HG03558 (cell line): ENCODE data around the gene SERPINA5.

Experiments
- ATAC-seq: cut with Tn5 transposase; IDR thresholded peaks from one replicate; pipeline ENCODE4 v1.9.1; 2021; ENCODE audit warnings: moderate number of reproducible peaks; ENCODE audit not compliant: unreplicated experiment; ENCODE audit errors: extremely low read depth

Gene SERPINA5

DNA sequence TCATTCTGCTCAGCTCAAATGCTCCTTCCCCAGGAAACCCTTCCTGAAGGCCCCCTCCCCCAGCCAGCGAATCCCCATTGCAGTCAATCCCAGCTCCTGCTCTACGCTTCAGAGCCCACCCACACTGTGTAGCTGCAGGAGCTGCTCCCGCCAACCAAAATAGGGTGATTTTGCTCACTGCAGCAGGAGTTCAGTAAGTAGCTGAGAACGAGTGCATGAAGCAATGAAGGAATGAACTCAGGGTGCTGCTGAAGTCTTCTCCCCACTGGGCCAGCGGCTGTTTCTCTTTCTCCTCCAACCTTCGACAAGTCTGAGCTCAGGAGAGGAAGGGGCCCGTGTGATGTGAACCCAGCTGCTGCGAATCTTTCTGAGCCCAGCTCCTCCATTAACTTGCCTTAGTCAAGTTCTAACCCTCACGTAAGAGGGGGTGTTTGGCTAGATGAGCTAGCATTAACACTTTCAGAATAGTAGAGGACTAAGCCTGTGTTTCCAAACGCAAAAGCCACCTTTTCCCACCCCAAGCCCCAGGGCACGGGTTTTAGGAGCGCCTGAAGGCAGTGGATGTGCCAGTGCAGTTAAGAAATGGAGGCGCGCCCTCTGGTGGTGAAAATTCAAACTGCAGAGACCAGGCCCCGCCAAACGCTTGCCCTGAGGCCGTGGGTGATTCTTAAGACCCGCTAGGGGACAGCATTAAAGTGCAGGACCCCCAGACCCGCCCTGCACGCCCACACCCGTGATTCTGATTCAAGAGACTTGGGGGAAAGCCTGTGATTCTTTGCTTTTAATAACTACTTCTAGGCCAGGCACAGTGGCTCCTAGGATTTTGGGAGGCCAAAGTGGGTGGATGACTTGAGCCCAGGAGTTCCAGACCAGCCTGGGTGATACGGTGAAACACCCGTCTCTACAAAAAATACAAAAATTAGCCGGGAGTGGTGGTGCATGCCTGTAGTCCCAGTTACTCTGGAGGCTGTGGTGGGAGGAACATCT, 31.9 kb upstream of the SERPINA5 start:
- peak; percentile 52 for ATAC-seq

GRCh38 chr14:94550041-94550440, 31.2 kb upstream of the SERPINA5 start:
- no peak for ATAC-seq

DNA sequence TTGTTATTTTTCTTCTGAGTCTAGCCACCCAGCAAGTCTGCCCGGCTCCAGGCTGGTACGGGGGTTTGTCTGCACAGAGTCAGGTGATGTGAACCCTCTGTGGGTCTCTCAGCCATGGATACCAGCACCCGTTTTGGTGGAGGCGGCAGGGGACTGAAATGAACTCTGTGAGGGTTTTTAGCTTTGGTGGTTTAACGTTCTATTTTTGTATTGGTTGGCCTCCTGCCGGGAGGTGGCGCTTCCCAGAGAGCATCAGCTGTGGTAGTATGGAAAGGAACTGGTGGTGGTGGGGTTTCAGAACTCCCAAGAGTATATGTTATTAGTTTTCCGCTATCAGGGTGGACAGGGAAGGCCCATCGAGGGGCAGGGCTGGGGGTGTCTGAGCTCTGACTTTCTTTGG, 25.2 kb upstream of the SERPINA5 start:
- ATAC-seq: no peak

DNA sequence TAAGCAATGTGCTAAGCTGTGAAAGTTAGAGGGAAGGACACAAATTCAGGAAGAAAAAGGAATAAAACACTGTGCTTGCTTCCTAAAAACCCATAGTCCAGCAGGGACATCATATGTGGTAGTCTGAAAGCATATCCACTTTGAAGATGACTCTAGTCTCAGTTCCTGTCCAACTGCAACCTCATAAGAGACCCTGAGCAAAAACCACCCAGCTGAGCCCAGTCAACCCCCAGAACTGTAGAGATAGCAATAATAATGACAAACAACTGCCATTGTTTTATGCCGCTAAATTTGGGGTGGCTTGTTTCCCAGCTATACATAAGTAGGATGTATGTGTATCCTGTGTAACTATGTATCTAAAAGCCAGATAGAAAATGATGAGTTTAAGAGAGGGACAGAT, 23.9 kb upstream of the SERPINA5 start:
- ATAC-seq: no peak

DNA sequence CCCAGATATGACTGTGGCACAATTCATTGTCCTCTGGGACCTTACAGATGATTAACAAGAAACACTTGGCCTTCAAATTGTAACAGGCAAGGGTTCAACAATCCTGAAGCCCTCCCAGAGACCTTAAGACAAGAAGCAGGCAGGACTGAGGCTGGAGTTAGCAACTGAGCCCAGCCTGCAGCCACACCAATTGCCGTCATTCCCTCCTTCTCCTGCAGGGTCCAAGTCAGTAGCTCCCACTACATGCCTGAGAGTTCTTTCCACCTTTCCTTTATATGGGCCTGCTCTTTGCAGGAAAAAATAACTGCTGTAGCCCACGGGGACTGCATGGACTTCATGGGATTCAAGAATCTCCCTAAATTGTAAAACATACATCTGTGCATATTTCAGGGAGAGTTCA, 22.4 kb upstream of the SERPINA5 start:
- ATAC-seq: no peak

DNA sequence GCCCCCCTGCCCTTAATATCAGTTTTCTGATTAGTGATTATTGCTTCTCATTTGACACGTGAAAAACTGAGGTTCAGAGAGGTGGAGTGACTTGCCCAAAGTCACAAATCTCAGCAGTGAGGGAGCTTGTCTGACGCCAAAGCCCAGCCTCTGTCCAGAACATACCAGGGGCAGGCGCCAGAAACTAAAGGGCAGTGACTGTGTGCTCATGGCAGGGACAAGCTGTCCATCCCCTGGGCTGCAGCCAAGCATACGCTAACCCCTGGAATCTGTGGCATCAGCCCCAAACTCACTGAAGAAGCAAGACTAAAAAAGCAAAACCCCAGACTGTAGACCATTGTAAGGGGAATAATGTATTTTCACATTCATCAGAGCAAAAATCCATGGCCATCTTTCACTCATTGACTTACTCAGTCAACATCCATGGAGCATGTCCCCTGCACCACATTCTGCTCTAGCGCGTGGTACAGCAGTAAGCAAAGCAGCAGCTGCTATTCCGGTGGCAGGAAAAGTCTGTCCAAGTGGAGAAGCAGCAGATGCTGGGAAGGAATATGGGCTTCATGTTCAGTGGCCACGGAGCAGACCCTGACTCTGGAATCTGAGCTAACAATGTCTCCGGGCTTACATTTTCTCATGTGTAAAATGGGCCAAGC, 21.5 kb upstream of the SERPINA5 start:
- ATAC-seq: no peak

DNA sequence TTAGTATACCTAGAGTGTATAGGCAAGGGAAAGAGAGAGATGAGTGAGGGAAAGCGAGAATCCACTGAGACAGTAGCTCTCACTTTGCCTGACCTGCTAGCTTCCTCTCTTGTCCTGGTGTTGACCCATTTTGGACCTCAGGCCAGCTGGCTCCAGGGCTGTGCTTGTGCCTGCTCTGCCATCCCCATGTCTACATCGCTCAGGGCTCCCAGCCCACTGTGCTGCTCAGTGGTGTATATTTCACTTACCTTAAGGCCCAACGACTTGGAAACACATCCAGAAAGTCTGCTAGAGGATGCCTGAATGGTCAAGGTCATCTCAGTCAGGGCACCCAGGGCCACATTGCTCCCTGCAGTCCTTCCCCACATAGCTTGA, 20.9 kb upstream of the SERPINA5 start:
- ATAC-seq: no peak

DNA sequence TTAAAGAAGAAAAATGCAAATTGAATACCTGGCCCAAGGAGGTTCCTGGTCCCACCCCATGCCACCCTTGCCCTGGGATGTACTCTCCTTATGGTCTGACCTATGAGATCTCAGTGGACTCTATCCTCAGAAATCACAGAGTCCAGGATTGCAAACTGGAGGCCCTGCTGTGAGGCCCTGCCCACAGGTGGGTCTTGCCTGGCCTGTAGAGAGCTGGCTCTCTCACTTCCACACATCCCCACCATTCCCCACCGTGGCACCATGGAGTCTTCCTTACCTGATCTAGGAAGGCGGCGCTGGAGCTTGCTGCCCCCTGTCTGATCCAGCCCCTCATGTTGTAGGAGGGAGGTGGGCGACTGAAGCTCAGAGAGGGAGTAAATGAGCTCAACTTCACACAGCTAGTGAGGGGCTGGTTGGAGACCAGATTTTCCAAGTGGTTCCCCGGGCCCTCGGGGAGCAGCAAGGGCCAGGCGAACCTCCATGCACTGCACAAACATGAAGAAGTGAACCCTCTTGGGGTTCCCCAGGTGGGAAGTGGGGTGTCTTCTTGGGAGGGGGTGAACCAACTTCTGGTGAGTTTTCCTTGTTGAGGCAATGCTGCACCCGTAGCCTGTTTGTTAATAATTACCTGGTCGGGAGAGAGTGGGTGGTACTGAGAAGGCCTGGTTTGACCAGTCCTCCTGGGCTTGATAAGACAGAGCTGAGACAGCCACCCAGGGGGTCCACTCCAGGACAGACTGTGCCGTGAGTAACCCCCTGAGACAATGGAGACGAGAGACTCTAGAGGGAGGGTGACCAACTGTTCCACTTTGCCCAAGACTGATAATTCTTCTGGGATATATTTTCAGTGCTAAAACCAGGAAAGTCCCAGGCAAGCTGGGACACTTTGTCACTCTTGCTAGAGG, 20.2 kb upstream of the SERPINA5 start, which contains the start of gene SERPINA4:
SERPINA4 (plus strand) TSS at position 692 of the 905 bp plus-strand sequence. CDS start 2,041 bp downstream, outside the sequence.
- ATAC-seq: no peak

GRCh38 chr14:94561656-94562010, 19.6 kb upstream of the SERPINA5 start:
- ATAC-seq: no peak

DNA sequence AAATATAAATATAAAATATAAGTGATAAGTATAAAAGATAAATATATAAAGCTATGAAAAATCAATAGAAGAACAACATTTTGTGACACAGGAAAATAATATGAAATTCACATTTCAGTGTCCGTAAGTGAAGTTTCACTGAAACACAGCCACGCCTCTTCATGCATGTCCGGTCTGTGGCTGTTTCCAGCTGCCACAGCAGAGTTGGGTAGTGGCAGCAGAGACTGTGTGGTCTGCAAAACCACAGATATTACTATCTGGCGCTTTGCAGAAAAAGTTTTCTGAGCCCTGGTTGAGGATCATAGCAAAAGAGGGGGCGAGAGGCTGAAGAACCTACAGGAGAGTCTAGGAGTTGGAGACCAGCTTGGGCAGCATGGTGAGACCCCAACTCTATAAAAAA, 19.2 kb upstream of the SERPINA5 start:
- ATAC-seq: no peak

GRCh38 chr14:94562941-94563883, 18.0 kb upstream of the SERPINA5 start:
- ATAC-seq: no peak

DNA sequence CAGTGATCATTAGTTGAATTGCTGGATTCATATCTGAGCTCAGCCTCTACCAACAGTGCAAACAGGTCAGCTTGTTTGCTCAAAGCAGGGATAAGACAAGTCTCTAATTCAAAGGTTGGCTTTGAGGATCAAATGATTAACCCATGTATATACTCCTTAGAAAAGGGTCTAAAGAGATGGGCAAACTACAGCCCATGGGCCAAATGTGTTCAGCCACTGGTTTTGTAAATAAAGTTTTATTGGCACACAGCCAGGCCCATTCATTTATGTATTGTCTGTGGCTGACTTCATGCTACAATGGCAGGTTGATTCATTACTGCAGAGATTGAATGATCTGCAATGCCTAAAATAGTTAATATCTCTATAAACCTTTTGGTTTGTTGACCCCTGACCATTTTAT, 16.8 kb upstream of the SERPINA5 start:
- ATAC-seq: no peak

GRCh38 chr14:94568186-94568585, 13.0 kb upstream of the SERPINA5 start:
- no peak for ATAC-seq

DNA sequence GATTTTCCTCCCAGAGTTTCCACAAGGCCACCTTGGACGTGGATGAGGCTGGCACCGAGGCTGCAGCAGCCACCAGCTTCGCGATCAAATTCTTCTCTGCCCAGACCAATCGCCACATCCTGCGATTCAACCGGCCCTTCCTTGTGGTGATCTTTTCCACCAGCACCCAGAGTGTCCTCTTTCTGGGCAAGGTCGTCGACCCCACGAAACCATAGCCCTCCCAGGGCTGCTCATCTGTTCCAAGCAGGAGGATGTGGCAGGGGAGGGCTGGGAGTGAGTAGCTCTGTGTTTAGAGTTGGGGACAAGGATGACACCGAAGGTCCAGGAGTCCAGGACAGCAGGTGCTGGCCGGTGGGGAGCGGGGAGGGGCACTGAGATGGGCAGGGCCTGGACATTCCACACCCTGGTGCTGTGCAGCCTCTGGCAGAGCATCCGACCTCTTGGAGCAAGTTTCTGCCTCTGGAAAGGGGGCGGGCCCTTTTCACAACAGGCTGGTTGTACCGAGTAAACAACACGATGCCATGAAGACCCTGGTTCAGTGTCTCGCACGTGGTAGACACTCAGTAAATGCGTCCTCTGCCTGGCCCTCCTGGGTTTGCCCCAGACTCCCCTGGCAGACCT, 11.7 kb upstream of the SERPINA5 start:
- ATAC-seq: no peak

- no peak for ATAC-seq
These were observed 11.2 kb upstream of the SERPINA5 start for GRCh38 chr14:94570002-94570400.

DNA sequence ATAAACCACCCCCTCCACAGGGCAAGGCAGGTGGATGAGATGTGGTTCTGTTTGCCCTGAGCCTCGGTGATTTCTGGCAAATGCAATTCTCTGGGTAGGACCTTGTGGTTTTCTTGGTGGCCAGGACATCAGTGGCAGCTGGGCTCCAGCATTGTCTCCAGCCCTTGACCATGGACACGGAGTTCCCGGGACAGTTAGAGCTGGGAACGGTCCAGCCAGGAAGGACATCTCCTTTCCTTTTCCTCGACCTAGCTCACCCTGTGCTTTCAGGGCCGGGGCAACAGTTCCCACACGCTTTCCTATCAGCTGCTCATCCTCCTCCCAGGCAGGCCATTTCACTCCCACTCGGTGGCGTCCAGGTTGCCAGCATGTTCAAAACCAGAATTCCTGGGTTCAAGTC, 10.8 kb upstream of the SERPINA5 start:
- ATAC-seq: no peak

DNA sequence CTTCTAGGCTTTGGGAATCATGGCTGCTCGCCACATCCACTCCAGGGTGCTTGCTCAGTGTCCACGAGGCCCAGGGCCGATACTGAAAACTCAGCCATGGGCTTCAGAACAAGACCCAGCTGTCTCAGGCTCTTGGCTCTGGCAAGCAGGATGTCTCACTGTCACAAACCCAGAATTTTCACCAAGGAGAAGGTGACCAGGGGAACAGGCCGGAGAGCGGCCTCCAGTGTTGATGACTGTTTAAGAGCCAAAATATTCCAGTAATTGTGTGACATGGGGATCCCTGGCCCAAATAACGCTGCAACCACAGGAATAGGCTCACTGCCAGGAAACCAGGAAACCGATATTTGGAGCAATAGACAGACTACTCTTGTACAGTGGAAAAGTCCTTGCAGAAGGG, 9.8 kb upstream of the SERPINA5 start:
- ATAC-seq: no peak

GRCh38 chr14:94571950-94572349, 9.3 kb upstream of the SERPINA5 start:
- no peak for ATAC-seq
